HG03025 (cell line): Measurements from ENCODE around the gene SLC39A11.

ENCODE experiments used
- ATAC-seq: cut with Tn5 transposase; IDR thresholded peaks from one replicate; pipeline ENCODE4 v1.9.1; 2021; ENCODE audit warnings: mild to moderate bottlenecking, moderate library complexity; ENCODE audit not compliant: unreplicated experiment, low FRiP score

SLC39A11 gene

DNA sequence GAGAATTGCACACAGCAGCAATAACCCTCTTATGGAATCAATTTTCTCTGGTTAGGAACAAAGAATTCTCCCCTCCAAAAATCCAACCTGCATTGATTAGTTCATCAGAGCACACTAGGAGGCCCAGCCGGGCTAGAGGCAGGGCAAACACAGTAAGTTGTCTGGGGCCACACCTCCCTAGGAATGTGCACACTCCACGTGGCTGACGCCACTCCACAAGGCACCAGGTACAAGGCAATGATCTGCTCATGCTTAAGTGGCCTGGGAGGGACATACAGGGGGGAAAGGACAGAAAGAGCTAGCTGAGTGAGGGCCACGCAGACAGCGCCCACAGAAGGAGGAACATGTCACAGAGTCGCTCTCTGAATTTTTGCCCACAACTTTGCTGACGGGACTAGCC lies 107.6 kb downstream of the SLC39A11 start:
- ATAC-seq = no peak

DNA sequence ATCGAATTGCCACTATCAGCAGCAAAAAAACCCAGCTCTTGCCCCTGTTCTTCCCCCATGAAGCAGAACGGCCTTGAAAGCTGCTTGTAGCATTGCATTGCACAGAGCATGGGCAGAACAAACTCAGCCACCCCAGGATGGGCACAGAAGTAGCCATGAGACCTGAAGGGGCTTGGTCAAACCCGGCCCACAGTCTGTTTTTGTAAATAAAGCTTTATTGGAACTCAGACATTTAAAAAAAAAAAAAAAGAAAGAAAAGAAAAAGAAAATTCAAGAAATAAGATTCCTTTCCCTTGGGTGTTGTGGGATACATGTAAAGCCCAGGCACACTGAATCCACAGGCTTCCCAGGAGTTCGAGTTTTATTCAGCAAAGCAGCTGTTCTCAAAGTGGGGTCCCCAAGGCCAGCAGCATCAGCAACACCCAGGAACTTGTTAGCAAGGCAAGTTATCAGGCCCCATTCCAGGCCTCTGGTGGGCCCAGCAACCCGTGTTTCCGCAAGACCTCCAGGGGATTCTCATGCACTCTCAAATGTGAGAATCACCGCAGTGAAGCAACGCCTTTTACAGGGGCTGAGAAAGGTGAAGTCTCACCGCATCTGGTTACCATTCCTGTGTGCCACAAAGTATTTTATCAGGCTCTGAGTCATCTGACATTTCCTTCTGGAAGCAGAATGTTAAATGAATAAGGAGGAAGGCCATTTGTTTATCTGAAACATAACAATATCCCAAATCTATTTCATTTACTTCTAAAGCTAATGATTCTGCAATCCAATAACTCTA lies 108.2 kb downstream of the SLC39A11 start:
- ATAC-seq = no peak

DNA sequence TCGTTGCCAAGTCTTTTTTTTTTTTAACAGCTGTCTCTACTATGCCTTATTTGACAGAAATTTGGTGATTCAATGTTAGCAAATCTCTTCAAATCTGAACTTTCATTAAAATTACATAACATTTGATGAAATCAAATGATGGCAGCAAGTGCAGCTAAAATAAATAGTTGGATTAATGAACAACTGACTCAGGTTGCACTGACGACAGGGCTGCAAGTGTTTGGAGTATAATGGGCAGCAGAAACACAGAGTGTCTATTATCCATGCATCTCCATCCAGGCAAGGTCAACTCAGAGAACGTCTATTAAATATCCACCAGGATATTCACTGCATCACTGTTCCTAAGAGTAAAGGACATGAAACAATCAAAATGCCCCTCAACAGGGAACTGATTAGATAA lies 109.8 kb downstream of the SLC39A11 start:
- no peak for ATAC-seq

GRCh38 chr17:72978593-72979218 lies 113.8 kb downstream of the SLC39A11 start:
- no peak for ATAC-seq

- ATAC-seq = no peak
Measured at GRCh38 chr17:72977771-72978417, 114.6 kb downstream of the SLC39A11 start.

DNA sequence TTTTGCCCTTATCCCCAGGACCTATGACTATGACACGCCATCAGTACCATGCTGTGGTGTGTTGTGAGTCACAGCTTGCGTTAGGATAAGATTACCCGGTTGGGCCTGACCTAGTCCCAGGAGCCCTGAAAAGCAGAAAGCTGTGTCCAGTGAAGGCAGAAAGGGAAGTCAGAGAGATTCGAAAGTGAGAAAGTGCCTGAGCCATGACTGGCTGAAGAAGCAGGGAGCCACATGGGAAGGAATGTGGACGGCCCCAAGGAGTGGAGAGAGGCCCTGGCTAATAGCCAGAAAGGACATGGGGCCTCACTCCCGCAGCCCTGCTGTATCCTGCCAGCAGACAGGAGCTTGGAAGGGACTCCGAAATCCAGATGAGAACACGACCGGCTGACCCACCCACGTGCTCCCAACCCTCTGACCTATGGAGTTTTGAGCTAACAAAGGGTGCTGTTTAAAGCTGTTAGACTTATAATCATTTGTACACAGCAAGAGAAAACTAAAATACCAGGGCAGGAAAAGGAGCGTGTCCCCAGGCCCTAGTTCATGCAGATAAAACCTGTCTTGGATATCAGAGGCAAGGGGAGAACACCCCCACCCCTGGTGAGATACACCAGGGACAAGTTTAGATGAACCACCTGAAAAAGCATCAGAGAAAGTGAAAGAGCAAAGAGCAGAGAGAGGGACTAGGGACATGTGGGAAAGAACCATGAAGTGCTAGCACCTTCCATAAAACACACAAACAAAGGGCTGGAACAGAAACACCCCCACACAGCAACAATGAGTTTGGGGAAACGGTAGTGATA lies 115.3 kb downstream of the SLC39A11 start:
- ATAC-seq = no peak

DNA sequence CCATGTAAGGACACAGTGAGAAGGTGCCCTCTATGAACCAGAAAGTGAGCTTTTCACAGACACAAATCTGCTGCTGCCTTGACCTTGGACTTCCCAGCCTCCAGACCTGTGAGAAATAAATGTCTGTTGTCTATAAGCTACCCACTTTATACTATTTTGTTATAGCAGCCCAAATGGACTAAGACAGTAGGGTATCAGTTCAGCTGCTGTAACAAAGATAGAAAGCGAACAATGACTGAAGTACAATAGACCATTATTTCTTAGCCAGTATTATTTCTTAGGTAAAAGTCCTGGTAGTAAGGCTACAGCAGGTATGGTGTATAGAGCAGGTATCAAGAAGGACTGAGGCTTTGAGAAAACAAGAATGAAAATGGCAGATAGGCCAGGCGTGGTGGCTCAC lies 117.0 kb downstream of the SLC39A11 start:
- no peak for ATAC-seq

DNA sequence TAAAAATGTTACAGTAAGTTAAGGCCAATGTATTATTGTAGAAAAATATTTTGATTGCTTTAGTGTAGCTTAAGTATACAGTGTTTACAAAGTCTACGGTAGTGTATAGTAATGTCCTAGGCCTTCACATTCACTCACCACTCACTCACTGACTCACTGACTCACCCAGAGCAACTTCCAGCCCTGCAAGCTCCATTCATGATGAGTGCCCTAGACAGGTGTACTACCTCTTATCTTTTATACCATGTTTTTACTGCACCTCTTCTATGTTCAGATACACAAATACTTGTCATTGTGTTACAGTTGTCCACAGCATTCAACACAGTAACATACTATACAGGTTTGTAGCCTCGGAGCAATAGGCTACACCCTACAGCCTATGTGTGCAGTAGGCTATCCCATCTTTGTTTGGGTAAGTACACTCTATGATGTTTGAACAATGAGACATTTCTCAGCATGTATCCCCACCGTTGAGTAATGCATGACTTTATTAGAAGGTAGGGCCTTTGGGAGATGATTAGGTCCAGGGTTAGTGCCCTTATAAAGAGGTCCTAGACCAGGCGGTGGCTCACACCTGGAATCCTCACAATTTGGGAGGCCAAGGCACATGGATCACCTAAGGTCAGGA lies 117.8 kb downstream of the SLC39A11 start:
- ATAC-seq = no peak

- ATAC-seq = no peak
Measured at GRCh38 chr17:72972263-72972951, 120.1 kb downstream of the SLC39A11 start.

- no peak for ATAC-seq
Measured at GRCh38 chr17:72971226-72971880, 121.1 kb downstream of the SLC39A11 start.

DNA sequence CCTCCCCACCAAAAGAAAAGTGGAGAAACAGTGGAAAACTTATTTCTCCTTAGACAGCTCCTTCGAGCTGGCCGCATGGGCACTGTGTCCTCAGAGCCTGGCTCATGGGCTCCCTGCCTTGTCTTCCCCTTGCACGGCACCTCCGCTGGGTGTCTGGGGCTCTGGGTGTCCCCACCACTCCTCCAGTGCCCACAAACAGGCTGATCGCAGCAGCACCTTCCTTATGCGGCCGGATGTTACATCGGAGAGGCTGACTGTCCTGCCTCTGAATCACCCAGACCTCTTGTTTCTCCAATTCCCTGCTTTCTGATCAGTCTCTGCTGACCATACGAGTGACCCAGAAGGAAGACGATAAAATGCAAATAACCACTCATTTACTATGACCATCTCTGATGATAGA lies 121.7 kb downstream of the SLC39A11 start:
- no peak for ATAC-seq

DNA sequence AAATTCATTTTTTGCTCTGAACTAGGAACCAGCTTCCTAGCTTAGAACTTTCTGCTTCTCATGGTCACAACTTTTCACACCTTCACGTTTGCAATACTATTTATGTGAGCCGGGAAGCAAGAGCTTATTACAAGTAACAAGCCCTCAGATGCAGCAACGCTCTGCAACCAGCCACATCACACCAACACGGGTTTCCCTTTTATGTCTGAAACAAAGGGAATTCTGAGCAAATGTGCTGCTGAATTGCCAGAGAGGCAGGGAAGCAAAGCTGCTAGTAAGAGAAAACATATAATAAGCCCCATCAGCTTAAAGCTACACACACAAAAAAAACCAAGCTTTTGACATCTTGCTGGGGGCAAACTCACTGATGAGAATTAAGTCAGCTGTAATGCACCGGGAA lies 122.2 kb downstream of the SLC39A11 start:
- no peak for ATAC-seq

- no peak for ATAC-seq
Measured at GRCh38 chr17:72969293-72969906, 123.1 kb downstream of the SLC39A11 start.

DNA sequence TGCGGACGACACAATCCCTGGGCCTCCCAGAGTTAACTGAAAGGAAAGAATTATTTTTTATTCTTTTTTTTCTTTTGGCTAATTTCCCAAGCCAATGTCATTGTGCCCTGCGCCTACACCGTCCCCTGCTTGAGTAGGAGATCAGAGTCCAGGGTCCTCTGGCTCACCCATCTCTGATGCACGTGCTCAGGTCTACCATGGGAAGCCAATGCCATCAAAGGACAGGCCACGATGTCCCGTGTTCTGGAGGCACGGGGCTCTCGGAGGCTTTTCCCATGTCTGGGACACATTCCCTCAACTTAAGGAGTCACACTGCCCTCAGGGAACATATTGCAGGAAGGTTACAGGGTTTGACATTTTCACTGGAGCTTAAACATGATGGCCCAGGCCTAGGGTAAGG lies 123.7 kb downstream of the SLC39A11 start:
- ATAC-seq = no peak

DNA sequence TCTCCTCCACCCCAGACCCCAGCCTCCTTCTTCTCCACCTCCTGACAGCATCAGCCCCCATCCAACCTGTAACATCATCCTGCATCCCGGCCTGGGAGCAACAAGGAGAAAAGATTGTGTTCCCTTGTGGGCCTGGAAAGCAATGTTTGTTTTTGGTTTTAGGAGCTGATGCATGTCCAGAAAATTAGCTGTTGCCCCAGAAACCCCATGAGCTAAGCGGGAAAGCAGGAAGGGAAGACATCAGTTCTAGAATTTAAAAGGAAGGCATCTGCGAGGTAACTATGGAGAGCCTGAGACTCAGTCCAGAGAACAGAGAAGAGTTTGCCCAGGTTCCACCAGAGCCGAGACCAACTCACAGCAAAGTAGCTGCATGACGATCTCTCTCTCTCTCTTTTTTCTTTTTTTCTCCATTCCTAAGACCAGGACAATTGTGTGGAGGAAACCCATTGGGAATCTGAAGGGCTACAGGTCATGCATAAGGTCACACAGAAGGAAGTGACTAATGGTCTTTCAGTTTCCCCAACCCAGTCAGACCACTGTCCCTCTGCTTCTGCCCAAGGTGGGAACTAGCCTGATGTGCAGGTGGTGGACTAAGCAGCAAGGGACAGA lies 124.4 kb downstream of the SLC39A11 start:
- ATAC-seq = no peak

GRCh38 chr17:72967277-72967970 lies 125.1 kb downstream of the SLC39A11 start:
- ATAC-seq = no peak

- ATAC-seq = no peak
Measured at GRCh38 chr17:72962106-72962505, 130.4 kb downstream of the SLC39A11 start.
